ENCODE measurements around the gene UNC13B.

UNC13B gene

GRCh38 chr9:35426627-35427026 lies 264.8 kb downstream of the UNC13B start:
- DNase-seq (ENCODE audit: low read depth), result no peak

GRCh38 chr9:35431467-35431866 lies 269.7 kb downstream of the UNC13B start:
- DNase-seq (ENCODE audit: low read depth), result peak; percentile 7

- DNase-seq (ENCODE audit: low read depth), result no peak
Observed at GRCh38 chr9:35432076-35432475, 270.3 kb downstream of the UNC13B start.

GRCh38 chr9:35436933-35437332 lies 275.1 kb downstream of the UNC13B start:
- DNase-seq (ENCODE audit: low read depth), result no peak

- DNase-seq (ENCODE audit: low read depth), result no peak
Observed at GRCh38 chr9:35446012-35446411, 284.2 kb downstream of the UNC13B start.

GRCh38 chr9:35448496-35448895 lies 286.7 kb downstream of the UNC13B start:
- no peak for DNase-seq (ENCODE audit: low read depth)

GRCh38 chr9:35452481-35452880 lies 290.7 kb downstream of the UNC13B start:
- no peak for DNase-seq (ENCODE audit: low read depth)

- DNase-seq (ENCODE audit: low read depth), result no peak
Observed at GRCh38 chr9:35453786-35454185, 292.0 kb downstream of the UNC13B start.
